Neuronal stem cell (in vitro differentiated cells): ENCODE measurements around the gene TFB2M.
A peak's percentile ranks its signal among the peaks of the same experiment; 100 is the strongest.
"Not testable (repeated sequence)": the region's sequence is repeated elsewhere in the genome, so short reads cannot be mapped to it uniquely, and the experiment has no call there.

Source experiments
- DNase-seq: peaks from one replicate; pipeline ENCODE4 v3.0.0-alpha.2; 2013; ENCODE audit warnings: low spot score
- H2AFZ ChIP-seq: one replicate; pipeline ENCODE4 v1.6.1; 2013; ENCODE audit warnings: mild to moderate bottlenecking, low read length, inconsistent platforms
- H2AK5ac ChIP-seq: 2 replicates; pipeline ENCODE4 v1.6.1; 2013; ENCODE audit warnings: low read depth, mild to moderate bottlenecking, inconsistent platforms, low read length, moderate library complexity, mixed read lengths
- H2BK120ac ChIP-seq: 2 replicates; pipeline ENCODE4 v1.6.1; 2013; ENCODE audit warnings: low read depth, mild to moderate bottlenecking, inconsistent platforms, low read length, moderate library complexity, mixed read lengths
- H2BK12ac ChIP-seq: one replicate; pipeline ENCODE4 v1.6.1; 2013; ENCODE audit warnings: low read length, inconsistent platforms
- H2BK15ac ChIP-seq: 2 replicates; pipeline ENCODE4 v1.6.1; 2013; ENCODE audit warnings: mild to moderate bottlenecking, low read length, inconsistent platforms, mixed read lengths
- H2BK5ac ChIP-seq: one replicate; pipeline ENCODE4 v1.6.1; 2013; ENCODE audit warnings: inconsistent platforms, mild to moderate bottlenecking, low read length, moderate library complexity
- H3K14ac ChIP-seq: one replicate; pipeline ENCODE4 v1.6.1; 2013; ENCODE audit warnings: low read length, inconsistent platforms
- H3K18ac ChIP-seq: 2 replicates; pipeline ENCODE4 v1.6.1; 2013; ENCODE audit warnings: low read length, inconsistent platforms
- H3K23ac ChIP-seq: 2 replicates; pipeline ENCODE4 v1.6.1; 2013; ENCODE audit warnings: low read depth, mild to moderate bottlenecking, mixed read lengths, low read length, inconsistent platforms; ENCODE audit not compliant: poor library complexity
- H3K27ac ChIP-seq: replicated peaks from 3 replicates; pipeline ENCODE4 v1.5.1; 2013; ENCODE audit warnings: low read length, inconsistent platforms
- H3K27me3 ChIP-seq, 3 experiments: 2 replicates each; pipeline ENCODE4 v1.6.1; 2013; ENCODE audit warnings: low read length in 3 of 3, mild to moderate bottlenecking in 2 of 3, inconsistent platforms in 1 of 3, low read depth in 1 of 3, mixed read lengths in 1 of 3, moderate library complexity in 1 of 3; ENCODE audit not compliant: control insufficient read depth in 3 of 3, insufficient read depth in 3 of 3
- H3K36me3 ChIP-seq, 2 donors: replicated peaks in 1 of 2; 2 replicates each; pipeline ENCODE4 v1.6.1; 2013; ENCODE audit warnings: low read length in 2 of 2; ENCODE audit not compliant: control insufficient read depth in 2 of 2, insufficient read depth in 2 of 2
- H3K4ac ChIP-seq: 2 replicates; pipeline ENCODE4 v1.6.1; 2013; ENCODE audit warnings: inconsistent platforms, mild to moderate bottlenecking, low read length, moderate library complexity
- H3K4me1 ChIP-seq, 2 donors: 1 replicate in 1 of 2; 2 replicates in 1 of 2; pipeline ENCODE4 v1.6.1; 2013; ENCODE audit warnings: low read length in 2 of 2, low read depth in 1 of 2; ENCODE audit not compliant: control insufficient read depth in 2 of 2, insufficient read depth in 1 of 2
- H3K4me2 ChIP-seq: one replicate; pipeline ENCODE4 v1.6.1; 2013; ENCODE audit warnings: mild to moderate bottlenecking, low read length, inconsistent platforms; ENCODE audit not compliant: insufficient read depth, poor library complexity, severe bottlenecking
- H3K4me3 ChIP-seq, 2 donors: 2 replicates each; pipeline ENCODE4 v1.5.1; 2013; ENCODE audit warnings: low read length in 2 of 2, mild to moderate bottlenecking in 2 of 2, inconsistent platforms in 1 of 2, moderate library complexity in 1 of 2
- H3K79me1 ChIP-seq: one replicate; pipeline ENCODE4 v1.6.1; 2013; ENCODE audit warnings: low read depth, mild to moderate bottlenecking, inconsistent platforms, low read length, moderate library complexity
- H3K9ac ChIP-seq: one replicate; pipeline ENCODE4 v1.6.1; 2013; ENCODE audit warnings: mild to moderate bottlenecking, low read depth, low read length, inconsistent platforms; ENCODE audit not compliant: poor library complexity
- H3K9me3 ChIP-seq, 2 donors: replicated peaks in 1 of 2; 2 replicates each; pipeline versions ENCODE3 to v1.6.1; 2013; ENCODE audit warnings: low read length in 2 of 2, mild to moderate bottlenecking in 2 of 2, inconsistent platforms in 1 of 2, low read depth in 1 of 2, mixed read lengths in 1 of 2, moderate library complexity in 1 of 2; ENCODE audit not compliant: control insufficient read depth in 2 of 2, insufficient read depth in 1 of 2
- H4K8ac ChIP-seq: one replicate; pipeline ENCODE4 v1.6.1; 2013; ENCODE audit warnings: low read depth, mild to moderate bottlenecking, inconsistent platforms, low read length, moderate library complexity
- H4K91ac ChIP-seq: one replicate; pipeline ENCODE4 v1.6.1; 2013; ENCODE audit warnings: low read length, low read depth, mild to moderate bottlenecking, inconsistent platforms; ENCODE audit not compliant: poor library complexity
- WGBS, 2 donors: extraction: QIAGEN DNeasy Blood & Tissue Kit; methylation state at CpG; one replicate each; pipeline ENCODE4 v1.1.7; 2013; ENCODE audit warnings: missing lambda C conversion rate in 2 of 2, mixed read lengths in 1 of 2; ENCODE audit not compliant: insufficient read length in 2 of 2, insufficient replicate concordance in 1 of 2; ENCODE audit errors: extremely low coverage in 2 of 2; 5-methylcytosine and 5-hydroxymethylcytosine counted together

Gene TFB2M

GRCh38 chr1:246608616-246609376 is 42.7 kb upstream of the TFB2M start:
- peak overlapping the region; percentile 15 for H3K27ac ChIP-seq

GRCh38 chr1:246607462-246607861 is 41.4 kb upstream of the TFB2M start:
- no peak overlapping the region for H2BK15ac ChIP-seq

More at GRCh38 chr1:246608616-246609376, 42.7 kb upstream of the TFB2M start:
- no peak overlapping the region for H3K14ac ChIP-seq
- no peak overlapping the region for H2BK15ac ChIP-seq
- no peak overlapping the region for H2BK12ac ChIP-seq
- H3K36me3 ChIP-seq, result no peaks in the 10 kb centered on the region
- no peak for DNase-seq
- H3K23ac ChIP-seq, result no peak overlapping the region
- no peak overlapping the region for H2BK120ac ChIP-seq
- no peak overlapping the region for H4K91ac ChIP-seq
- no peak overlapping the region for H2BK5ac ChIP-seq
- no peak overlapping the region for H4K8ac ChIP-seq
- no peak overlapping the region for H3K4me2 ChIP-seq
- no peaks in the 10 kb centered on the region for H3K79me1 ChIP-seq
- no peak overlapping the region for H3K4me3 ChIP-seq
- peaks cover 0 to 3% of the 10 kb centered on the region in 2 donors for H3K9me3 ChIP-seq
- H3K4ac ChIP-seq, result no peak overlapping the region
- no peak overlapping the region for H2AK5ac ChIP-seq
- H2AFZ ChIP-seq, result no peak overlapping the region
- no peaks in the 10 kb centered on the region for H3K27me3 ChIP-seq
- H3K18ac ChIP-seq, result no peak overlapping the region
- no CpG with 5 or more reads among the region's 18 CpGs for WGBS, 2 donors
- no peak overlapping the region for H3K9ac ChIP-seq
- H3K4me1 ChIP-seq, result peaks cover 0 to 4% of the 10 kb centered on the region in 2 donors

DNA sequence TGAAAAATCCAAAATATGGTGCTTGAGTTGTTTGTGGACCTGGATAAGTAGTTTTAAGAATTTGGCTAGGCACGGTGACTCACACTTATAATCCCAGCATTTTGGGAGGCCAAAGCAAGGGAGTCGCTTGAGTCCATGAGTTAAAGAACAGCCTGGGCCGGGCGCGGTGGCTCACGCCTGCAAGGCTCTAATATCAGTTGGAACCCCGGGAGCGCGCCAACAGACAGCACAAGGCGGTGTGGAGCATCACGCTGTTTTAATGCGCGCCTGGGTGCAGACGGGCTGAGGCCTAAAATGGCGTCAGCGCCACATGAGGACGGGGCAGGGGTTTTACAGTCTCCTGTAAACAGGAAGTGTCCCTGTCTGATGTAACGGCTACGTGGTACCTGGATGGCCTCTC is 39.2 kb upstream of the TFB2M start:
- H3K4me3 ChIP-seq, H3K18ac ChIP-seq, H3K23ac ChIP-seq, H4K8ac ChIP-seq, H2BK120ac ChIP-seq, H3K27ac ChIP-seq, DNase-seq, H2BK5ac ChIP-seq, H3K4ac ChIP-seq, H2BK15ac ChIP-seq, H4K91ac ChIP-seq, H3K14ac ChIP-seq, H3K4me2 ChIP-seq, H3K27me3 ChIP-seq, H2AFZ ChIP-seq, H2AK5ac ChIP-seq, H3K9me3 ChIP-seq, H3K4me1 ChIP-seq, H3K79me1 ChIP-seq, H2BK12ac ChIP-seq, H3K9ac ChIP-seq, H3K36me3 ChIP-seq: not testable (repeated sequence)
- WGBS, 2 donors, result no CpG with 5 or more reads among the region's 19 CpGs

More at GRCh38 chr1:246607462-246607861, 41.4 kb upstream of the TFB2M start:
- no peak for DNase-seq
- Histone ChIP-seq H3K4me2 (no peak overlapping the region), H3K4me1 (peaks cover 0 to 4% of the 10 kb centered on the region in 2 donors), H3K9me3 (peaks cover 0 to 5% of the 10 kb centered on the region in 2 donors), H3K36me3 (no peaks in the 10 kb centered on the region), H3K14ac (no peak overlapping the region), H2BK5ac (peak overlapping the region; percentile 66), H3K27me3 (no peaks in the 10 kb centered on the region), H4K8ac (no peak overlapping the region), H3K9ac (no peak overlapping the region), H3K4ac (no peak overlapping the region), H2BK120ac (no peak overlapping the region), H3K79me1 (no peaks in the 10 kb centered on the region), H2BK12ac (no peak overlapping the region), H3K23ac (no peak overlapping the region), H3K27ac (no peak overlapping the region), H4K91ac (no peak overlapping the region), H3K4me3 (no peak overlapping the region), H2AFZ (no peak overlapping the region), H3K18ac (no peak overlapping the region), H2AK5ac (no peak overlapping the region)
- WGBS, 2 donors, result no CpG with 5 or more reads among the region's 19 CpGs

DNA sequence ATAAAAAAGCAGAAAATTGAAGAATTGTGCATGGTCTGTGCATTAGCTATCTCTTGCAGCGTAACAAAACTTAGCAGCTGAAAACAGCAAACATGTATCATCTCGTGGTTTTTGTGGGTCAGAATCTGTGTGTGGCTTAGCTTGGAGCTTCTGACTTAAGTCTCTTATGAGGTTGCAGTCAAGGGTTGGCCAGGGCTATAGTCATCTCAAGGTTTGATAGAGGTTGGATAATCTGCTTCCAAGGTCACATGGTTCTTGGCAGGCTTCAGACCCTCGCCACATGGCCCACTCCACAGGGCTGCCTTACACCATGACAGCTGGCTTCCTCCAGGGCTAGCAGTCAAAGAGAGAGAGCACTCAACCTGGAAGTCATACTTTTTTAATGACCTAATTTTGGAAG is 36.1 kb upstream of the TFB2M start:
- no CpG with 5 or more reads among the region's 3 CpGs for WGBS, 2 donors
- H2BK15ac ChIP-seq, result no peak overlapping the region
- H3K4me1 ChIP-seq, result no peaks in the 10 kb centered on the region
- H3K79me1 ChIP-seq, result no peaks in the 10 kb centered on the region
- H3K27me3 ChIP-seq, result no peaks in the 10 kb centered on the region
- no peak overlapping the region for H3K4me2 ChIP-seq
- H3K14ac ChIP-seq, result no peak overlapping the region
- H3K27ac ChIP-seq, result no peak overlapping the region
- H4K8ac ChIP-seq, result no peak overlapping the region
- no peak overlapping the region for H2AFZ ChIP-seq
- no peak for DNase-seq
- H4K91ac ChIP-seq, result no peak overlapping the region
- no peak overlapping the region for H2BK5ac ChIP-seq
- H3K4ac ChIP-seq, result no peak overlapping the region
- H2AK5ac ChIP-seq, result no peak overlapping the region
- H3K18ac ChIP-seq, result no peak overlapping the region
- H3K4me3 ChIP-seq, result no peak overlapping the region
- no peak overlapping the region for H2BK120ac ChIP-seq
- no peaks in the 10 kb centered on the region for H3K36me3 ChIP-seq
- peaks cover 0 to 2% of the 10 kb centered on the region in 2 donors for H3K9me3 ChIP-seq
- H3K23ac ChIP-seq, result no peak overlapping the region
- no peak overlapping the region for H2BK12ac ChIP-seq
- no peak overlapping the region for H3K9ac ChIP-seq
